Measurements from ENCODE around the gene SCNN1B. TPM values are rescaled to one million over a fixed set of nuclear protein-coding genes. Genes with fewer than 3 reads are reported as not detected.
"Not testable (repeated sequence)": the region's sequence is repeated elsewhere in the genome, so short reads cannot be mapped to it uniquely, and the experiment has no call there.

Gene SCNN1B
- total and polyA plus RNA-seq, 12 donors: 0.11 to 0.38 (median 0.22) TPM; not detected in 4

- DNase-seq: no peak
- intact Hi-C loops (cut with DNase I): loop anchor here in 2 of 10 donors (10.0 kb wide), 2 partner anchors 54 to 114 kb away; partner anchors contain the start of gene SCNN1B (in 1 of the 2)
- Histone ChIP-seq H3K36me3 (no peaks in the 10 kb centered on the region), H3K27ac (no peak overlapping the region), H3K27me3 (peaks cover 0 to 3% (median 0%) of the 10 kb centered on the region in 7 donors), H3K9me3 (no peaks in the 10 kb centered on the region), H3K4me3 (no peak overlapping the region), H3K4me1 (peaks cover 0 to 10% (median 3%) of the 10 kb centered on the region in 9 donors)
- no peak for ATAC-seq
- no peak for TF ChIP-seq CTCF (IDR thresholded peaks at IDR 0.05)
- WGBS, 2 donors: 63 to 78% methylated on average over 8 of the region's 8 CpGs
These were observed 57.1 kb downstream of the SCNN1B start for GRCh38 chr16:23359092-23359760.

- Histone ChIP-seq H3K4me1 (peaks cover 0 to 16% (median 6%) of the 10 kb centered on the region in 9 donors), H3K36me3 (no peaks in the 10 kb centered on the region), H3K4me3 (no peak overlapping the region), H3K27me3 (peaks cover 0 to 3% (median 0%) of the 10 kb centered on the region in 7 donors), H3K9me3 (no peaks in the 10 kb centered on the region), H3K27ac (no peak overlapping the region)
- TF ChIP-seq CTCF (IDR thresholded peaks at IDR 0.05): no peak
- DNase-seq: peak; percentile 9 to 27
- intact Hi-C loops (cut with DNase I): loop anchor here in 1 of 10 donors (10.0 kb wide), 1 partner anchor 62 kb away; no protein-coding TSS in a partner anchor
- WGBS, 2 donors: 54 to 57% methylated on average over 11 of the region's 11 CpGs
- ATAC-seq: peak in 6 of 8 donors; percentile 38 to 85 (median 62)
These were observed 60.6 kb downstream of the SCNN1B start for GRCh38 chr16:23362460-23363317.

- H3K9me3 ChIP-seq: no peaks in the 10 kb centered on the region
- no peaks in the 10 kb centered on the region for H3K36me3 ChIP-seq
- intact Hi-C loops (cut with DNase I): loop anchor here in 1 of 10 donors (2.0 to 10.0 kb wide), 2 partner anchors 59 to 75 kb away; no protein-coding TSS in a partner anchor
- no peak overlapping the region for H3K27ac ChIP-seq
- ATAC-seq: peak in 4 of 8 donors; percentile 13 to 54 (median 42)
- no peak for TF ChIP-seq CTCF (IDR thresholded peaks at IDR 0.05)
- no peak for DNase-seq
- peaks cover 0 to 7% (median under 1%) of the 10 kb centered on the region in 7 donors for H3K27me3 ChIP-seq
- H3K4me3 ChIP-seq: no peak overlapping the region
- WGBS, 2 donors: 30 to 33% methylated on average over 5 of the region's 5 CpGs
- H3K4me1 ChIP-seq: peaks cover 0 to 16% (median 6%) of the 10 kb centered on the region in 9 donors
These were observed 63.6 kb downstream of the SCNN1B start for GRCh38 chr16:23365602-23366240.

- intact Hi-C loops (cut with DNase I): loop anchor here in 1 of 10 donors (2.0 to 10.0 kb wide), 2 partner anchors 58 to 76 kb away; no protein-coding TSS in a partner anchor
- DNase-seq, ATAC-seq, H3K9me3 ChIP-seq, H3K4me3 ChIP-seq, H3K36me3 ChIP-seq, H3K27ac ChIP-seq: not testable (repeated sequence)
- WGBS, 2 donors: 79 to 80% methylated on average over 7 of the region's 7 CpGs
- peaks cover 0 to 16% (median 6%) of the 10 kb centered on the region in 9 donors for H3K4me1 ChIP-seq
- peaks cover 0 to 13% (median 4%) of the 10 kb centered on the region in 7 donors for H3K27me3 ChIP-seq
These were observed 64.2 kb downstream of the SCNN1B start for GRCh38 chr16:23366341-23366740.

All from heart right ventricle (tissue), 16 donors.